ENCODE data around the gene MYO10.

DNA sequence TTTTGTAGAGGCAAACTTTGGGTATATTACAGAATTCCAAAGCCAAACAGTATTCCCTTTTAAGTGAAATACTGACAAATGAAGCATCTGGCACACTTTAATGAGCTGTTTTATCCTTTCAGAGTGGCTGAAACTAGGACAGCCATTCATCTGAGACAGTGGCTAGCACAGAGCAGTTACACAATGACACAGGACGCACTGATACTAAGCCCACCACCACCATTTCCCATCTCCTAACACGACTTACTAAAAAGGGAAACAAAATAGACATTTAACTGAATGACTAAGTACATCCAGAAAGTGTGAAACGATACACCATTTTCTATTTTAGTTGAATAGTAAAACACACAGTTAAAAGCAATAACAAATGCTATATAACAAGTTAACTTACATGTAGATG, 198.9 kb downstream of the MYO10 start:
- TF ChIP-seq, protein P1, sequence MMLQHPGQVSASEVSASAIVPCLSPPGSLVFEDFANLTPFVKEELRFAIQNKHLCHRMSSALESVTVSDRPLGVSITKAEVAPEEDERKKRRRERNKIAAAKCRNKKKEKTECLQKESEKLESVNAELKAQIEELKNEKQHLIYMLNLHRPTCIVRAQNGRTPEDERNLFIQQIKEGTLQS (CRISPR knock-in tag; conservative IDR thresholded peaks at IDR 0.05) = no peak
- TF ChIP-seq, protein P2, sequence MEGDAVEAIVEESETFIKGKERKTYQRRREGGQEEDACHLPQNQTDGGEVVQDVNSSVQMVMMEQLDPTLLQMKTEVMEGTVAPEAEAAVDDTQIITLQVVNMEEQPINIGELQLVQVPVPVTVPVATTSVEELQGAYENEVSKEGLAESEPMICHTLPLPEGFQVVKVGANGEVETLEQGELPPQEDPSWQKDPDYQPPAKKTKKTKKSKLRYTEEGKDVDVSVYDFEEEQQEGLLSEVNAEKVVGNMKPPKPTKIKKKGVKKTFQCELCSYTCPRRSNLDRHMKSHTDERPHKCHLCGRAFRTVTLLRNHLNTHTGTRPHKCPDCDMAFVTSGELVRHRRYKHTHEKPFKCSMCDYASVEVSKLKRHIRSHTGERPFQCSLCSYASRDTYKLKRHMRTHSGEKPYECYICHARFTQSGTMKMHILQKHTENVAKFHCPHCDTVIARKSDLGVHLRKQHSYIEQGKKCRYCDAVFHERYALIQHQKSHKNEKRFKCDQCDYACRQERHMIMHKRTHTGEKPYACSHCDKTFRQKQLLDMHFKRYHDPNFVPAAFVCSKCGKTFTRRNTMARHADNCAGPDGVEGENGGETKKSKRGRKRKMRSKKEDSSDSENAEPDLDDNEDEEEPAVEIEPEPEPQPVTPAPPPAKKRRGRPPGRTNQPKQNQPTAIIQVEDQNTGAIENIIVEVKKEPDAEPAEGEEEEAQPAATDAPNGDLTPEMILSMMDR (IDR thresholded peaks at IDR 0.05) = no peak
- TF ChIP-seq, protein P3, sequence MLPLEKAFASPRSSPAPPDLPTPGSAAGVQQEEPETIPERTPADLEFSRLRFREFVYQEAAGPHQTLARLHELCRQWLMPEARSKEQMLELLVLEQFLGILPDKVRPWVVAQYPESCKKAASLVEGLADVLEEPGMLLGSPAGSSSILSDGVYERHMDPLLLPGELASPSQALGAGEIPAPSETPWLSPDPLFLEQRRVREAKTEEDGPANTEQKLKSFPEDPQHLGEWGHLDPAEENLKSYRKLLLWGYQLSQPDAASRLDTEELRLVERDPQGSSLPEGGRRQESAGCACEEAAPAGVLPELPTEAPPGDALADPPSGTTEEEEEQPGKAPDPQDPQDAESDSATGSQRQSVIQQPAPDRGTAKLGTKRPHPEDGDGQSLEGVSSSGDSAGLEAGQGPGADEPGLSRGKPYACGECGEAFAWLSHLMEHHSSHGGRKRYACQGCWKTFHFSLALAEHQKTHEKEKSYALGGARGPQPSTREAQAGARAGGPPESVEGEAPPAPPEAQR (CRISPR knock-in tag; IDR thresholded peaks at IDR 0.05) = no peak
